Liver (tissue), 9 donors: ENCODE data around the gene GRIP1. TPM values are rescaled to one million over a fixed set of nuclear protein-coding genes. Genes with fewer than 3 reads are reported as not detected.

ENCODE experiments used
- DNase-seq: peaks from one replicate; pipeline ENCODE4 v3.0.0-alpha.2; 2017; ENCODE audit warnings: low spot score
- H3K27ac ChIP-seq, 2 donors: one replicate each; pipeline ENCODE4 v1.7.0; 2013; ENCODE audit warnings: inconsistent platforms in 2 of 2, low read length in 2 of 2, control low read depth in 1 of 2, low read depth in 1 of 2, mild to moderate bottlenecking in 1 of 2
- H3K27me3 ChIP-seq, 4 donors: one replicate each; pipeline versions ENCODE4 v1.6.1 to v1.7.0; 2013; ENCODE audit warnings: low read length in 3 of 4, inconsistent platforms in 1 of 4, mild to moderate bottlenecking in 1 of 4, moderate library complexity in 1 of 4; ENCODE audit not compliant: control insufficient read depth in 4 of 4, insufficient read depth in 4 of 4
- H3K36me3 ChIP-seq, 4 donors: one replicate each; pipeline versions ENCODE4 v1.6.1 to v1.7.0; 2013; ENCODE audit warnings: low read length in 3 of 4, mild to moderate bottlenecking in 3 of 4, low read depth in 1 of 4, moderate library complexity in 1 of 4; ENCODE audit not compliant: control insufficient read depth in 4 of 4, insufficient read depth in 3 of 4
- H3K4me1 ChIP-seq, 4 donors: one replicate each; pipeline versions ENCODE4 v1.6.1 to v1.7.0; 2013; ENCODE audit warnings: low read length in 3 of 4, mild to moderate bottlenecking in 3 of 4, moderate library complexity in 1 of 4; ENCODE audit not compliant: control insufficient read depth in 4 of 4, insufficient read depth in 4 of 4
- H3K4me3 ChIP-seq, 3 donors: one replicate each; pipeline versions ENCODE4 v1.6.1 to v1.7.0; 2013; ENCODE audit warnings: low read length in 3 of 3, control low read depth in 1 of 3, low read depth in 1 of 3, mild to moderate bottlenecking in 1 of 3
- H3K9ac ChIP-seq, 2 donors: one replicate each; pipeline ENCODE4 v1.7.0; 2013; ENCODE audit warnings: low read length in 2 of 2, mild to moderate bottlenecking in 2 of 2, moderate library complexity in 2 of 2, control low read depth in 1 of 2, low read depth in 1 of 2
- H3K9me3 ChIP-seq, 4 donors: one replicate each; pipeline versions ENCODE4 v1.6.1 to v1.7.0; 2013; ENCODE audit warnings: low read length in 3 of 4; ENCODE audit not compliant: control insufficient read depth in 4 of 4
- ATF3 ChIP-seq: IDR thresholded peaks from 2 replicates; pipeline ENCODE4 v1.6.1; 2016; ENCODE audit warnings: antibody characterized with exemption
- CTCF ChIP-seq: fragments of 150-350 bp; IDR thresholded peaks from 2 replicates; pipeline ENCODE4 v1.5.1; 2017; ENCODE audit warnings: improper control_type of control experiment, low read depth, low read length; ENCODE audit not compliant: missing input control
- EGR1 ChIP-seq, 2 donors: IDR thresholded peaks; 2 replicates each; pipeline ENCODE4 v1.6.1; 2016 to 2018; ENCODE audit warnings: antibody characterized with exemption in 2 of 2, low read depth in 2 of 2
- FOXA1 ChIP-seq: IDR thresholded peaks from 2 replicates; pipeline ENCODE4 v1.6.1; 2016; ENCODE audit warnings: antibody characterized with exemption
- FOXA2 ChIP-seq: IDR thresholded peaks from 2 replicates; pipeline ENCODE4 v1.6.1; 2016; ENCODE audit warnings: antibody characterized with exemption
- GABPA ChIP-seq, 2 donors: IDR thresholded peaks in 1 of 2; conservative IDR thresholded peaks in 1 of 2; 2 replicates each; pipeline ENCODE4 v1.6.1; 2016; ENCODE audit warnings: antibody characterized with exemption in 2 of 2, mild to moderate bottlenecking in 1 of 2, moderate library complexity in 1 of 2
- HNF4A ChIP-seq, 2 donors: conservative IDR thresholded peaks; 2 replicates each; pipeline ENCODE4 v1.6.1; 2016; ENCODE audit warnings: antibody characterized with exemption in 2 of 2, mild to moderate bottlenecking in 2 of 2
- HNF4G ChIP-seq: IDR thresholded peaks from 2 replicates; pipeline ENCODE4 v1.6.1; 2016; ENCODE audit warnings: antibody characterized with exemption
- JUND ChIP-seq, 2 donors: IDR thresholded peaks; 2 replicates each; pipeline ENCODE4 v1.6.1; 2016; ENCODE audit warnings: antibody characterized with exemption in 2 of 2
- MAX ChIP-seq: IDR thresholded peaks from 2 replicates; pipeline ENCODE4 v1.6.1; 2016; ENCODE audit warnings: antibody characterized with exemption
- NR2F2 ChIP-seq: IDR thresholded peaks from 2 replicates; pipeline ENCODE4 v1.6.1; 2016; ENCODE audit warnings: antibody characterized with exemption
- RAD21 ChIP-seq, 2 donors: IDR thresholded peaks; 2 replicates each; pipeline ENCODE4 v1.6.1; 2016; ENCODE audit warnings: antibody characterized with exemption in 2 of 2, mild to moderate bottlenecking in 2 of 2
- REST ChIP-seq: IDR thresholded peaks from 2 replicates; pipeline ENCODE4 v1.6.1; 2016; ENCODE audit warnings: antibody characterized with exemption, mild to moderate bottlenecking
- RXRA ChIP-seq, 2 donors: IDR thresholded peaks; 2 replicates each; pipeline ENCODE4 v1.6.1; 2017 to 2018; ENCODE audit warnings: antibody characterized with exemption in 2 of 2, mild to moderate bottlenecking in 1 of 2
- SP1 ChIP-seq: IDR thresholded peaks from 2 replicates; pipeline ENCODE4 v1.6.1; 2018; ENCODE audit warnings: antibody characterized with exemption, mild to moderate bottlenecking
- TAF1 ChIP-seq: conservative IDR thresholded peaks from 2 replicates; pipeline ENCODE4 v1.6.1; 2016; ENCODE audit warnings: antibody characterized with exemption, mild to moderate bottlenecking
- YY1 ChIP-seq: IDR thresholded peaks from 2 replicates; pipeline ENCODE4 v1.6.1; 2016; ENCODE audit warnings: antibody characterized with exemption, mild to moderate bottlenecking
- ZBTB33 ChIP-seq: IDR thresholded peaks from 2 replicates; pipeline ENCODE4 v1.6.1; 2016; ENCODE audit warnings: antibody characterized with exemption
- WGBS: extraction: QIAGEN DNeasy Blood & Tissue Kit; methylation state at CpG from one replicate; pipeline ENCODE4 v1.1.7; 2013; 5-methylcytosine and 5-hydroxymethylcytosine counted together
- polyA plus RNA-seq, 2 donors: library from polyadenylated mRNA; stranded (reverse) in 1 of 2; unstranded in 1 of 2; fragments of 200-250 nt in 1 of 2; fragments of >200 nt in 1 of 2; fragmentation: Nextera tagmentation in 1 of 2; extraction: Ambion mirVana in 1 of 2; gene quantifications; one replicate each; pipeline versions ENCODE4 v1.2.1 to v1.2.3, GENCODE V29; 2013 to 2015
- total RNA-seq, 2 donors: library from RNA; depleted of rRNA; stranded (reverse); fragments of >200 nt; gene quantifications; one replicate each; pipeline ENCODE4 v1.2.3, GENCODE V29; 2014
- donor health status: healthy.
- donor health status: healthy.
- donor health status: healthy.
- donor health status: healthy.
- donor health status: healthy.

GRIP1 gene
- total and polyA plus RNA-seq, 4 donors = 0.05 to 1.5 (median 0.24) TPM

GRCh38 chr12:66496595-66496994 is 182.3 kb downstream of the GRIP1 start (continued):
- TF ChIP-seq MAX (no peak), GABPA (IDR thresholded peaks at IDR 0.05 in 1 of 2, conservative IDR thresholded peaks at IDR 0.05 in 1 of 2) (no peak), JUND (IDR thresholded peaks at IDR 0.05) (no peak), TAF1 (no peak)

- Histone ChIP-seq H3K36me3 (no peaks in the 10 kb centered on the region), H3K4me1 (no peaks in the 10 kb centered on the region), H3K9ac (no peak overlapping the region), H3K27me3 (peaks cover 0 to 3% (median 0%) of the 10 kb centered on the region in 4 donors), H3K27ac (no peak overlapping the region), H3K4me3 (no peak overlapping the region), H3K9me3 (no peaks in the 10 kb centered on the region)
- 89% methylated on average over 14 of the region's 14 CpGs for WGBS
- no peak for DNase-seq
- no peak for TF ChIP-seq ATF3
- TF ChIP-seq TAF1 = no peak
Measured at GRCh38 chr12:66495709-66496108, 183.2 kb downstream of the GRIP1 start.

- no peak for DNase-seq
- TF ChIP-seq ATF3 (no peak), REST (no peak), GABPA (IDR thresholded peaks at IDR 0.05 in 1 of 2, conservative IDR thresholded peaks at IDR 0.05 in 1 of 2) (no peak), FOXA1 (no peak), CTCF (no peak), JUND (IDR thresholded peaks at IDR 0.05) (no peak), MAX (no peak), FOXA2 (no peak), HNF4G (no peak), YY1 (no peak), HNF4A (conservative IDR thresholded peaks at IDR 0.05) (no peak), RXRA (IDR thresholded peaks at IDR 0.05) (no peak), ZBTB33 (no peak), RAD21 (IDR thresholded peaks at IDR 0.05) (no peak), EGR1 (IDR thresholded peaks at IDR 0.05; ENCODE audit: low read depth in 2 of 2) (no peak), NR2F2 (no peak), TAF1 (no peak), SP1 (no peak)
- H3K9ac ChIP-seq = no peak overlapping the region
Measured at GRCh38 chr12:66493819-66494218, 185.1 kb downstream of the GRIP1 start.

More at GRCh38 chr12:66493819-66494218, 185.1 kb downstream of the GRIP1 start:
- no peaks in the 10 kb centered on the region for H3K9me3 ChIP-seq
- H3K4me3 ChIP-seq = no peak overlapping the region
- H3K36me3 ChIP-seq = no peaks in the 10 kb centered on the region
- peaks cover 0 to 3% (median 0%) of the 10 kb centered on the region in 4 donors for H3K27me3 ChIP-seq
- H3K27ac ChIP-seq = no peak overlapping the region
- H3K4me1 ChIP-seq = no peaks in the 10 kb centered on the region
